ENCODE measurements around the gene TRMT10B. TPM values are rescaled to one million over a fixed set of nuclear protein-coding genes. Genes with fewer than 3 reads are reported as not detected.

TRMT10B gene
- total RNA-seq, 1 donor from 2014 or later, result 4.2 TPM

- H3K4me2 ChIP-seq (ENCODE audit: low read length), result no peak overlapping the region
- H3K27ac ChIP-seq (ENCODE audit: low read depth, low read length), result no peak overlapping the region
- no peak overlapping the region for H3K9ac ChIP-seq (ENCODE audit: low read length)
- no peak overlapping the region for H3K4me3 Mint-ChIP-seq (ENCODE audit: unreplicated experiment)
- no peak overlapping the region for H2AFZ ChIP-seq (ENCODE audit: low read depth, low read length)
- DNase-seq (ENCODE audit: low read depth) (no peak), FAIRE-seq (no peak)
- no peaks in the 10 kb centered on the region for H3K9me3 ChIP-seq (ENCODE audit: insufficient read depth, low read depth, low read length)
- peaks cover 41% of the 10 kb centered on the region for H3K27me3 Mint-ChIP-seq (ENCODE audit: low read depth, unreplicated experiment)
- H3K36me3 ChIP-seq (ENCODE audit: insufficient read depth, low read length), result no peaks in the 10 kb centered on the region
- no peaks in the 10 kb centered on the region for H4K20me1 ChIP-seq (ENCODE audit: insufficient read depth, low read length)
- H3K4me1 ChIP-seq (ENCODE audit: insufficient read depth, low read length), result no peaks in the 10 kb centered on the region
- TF ChIP-seq CTCF (IDR thresholded peaks at IDR 0.05; ENCODE audit: insufficient read depth, low read depth, low read length) (no peak), EZH2 (IDR thresholded peaks at IDR 0.05; ENCODE audit: insufficient read depth, low read length) (no peak)
- peaks cover 2% of the 10 kb centered on the region for H3K9me3 Mint-ChIP-seq (ENCODE audit: unreplicated experiment)
- no peak overlapping the region for H3K4me3 ChIP-seq (ENCODE audit: insufficient read depth, low read depth, low read length)
- peaks cover 43% of the 10 kb centered on the region for H3K27me3 ChIP-seq (ENCODE audit: insufficient read depth, low read length)
- no peaks in the 10 kb centered on the region for H3K36me3 Mint-ChIP-seq (ENCODE audit: low read depth, unreplicated experiment)
- H3K27ac Mint-ChIP-seq (ENCODE audit: unreplicated experiment), result no peak overlapping the region
- H3K79me2 ChIP-seq (ENCODE audit: insufficient read depth, low read length), result no peaks in the 10 kb centered on the region
- H3K4me1 Mint-ChIP-seq (ENCODE audit: low read depth, unreplicated experiment), result peaks cover 15% of the 10 kb centered on the region
These were observed 21.4 kb upstream of the TRMT10B start for GRCh38 chr9:37732086-37732741.

GRCh38 chr9:37732952-37733351 lies 20.7 kb upstream of the TRMT10B start:
- no peak for DNase-seq (ENCODE audit: low read depth)
- H3K9me3 ChIP-seq (ENCODE audit: insufficient read depth, low read depth, low read length), result no peaks in the 10 kb centered on the region
- Mint-ChIP-seq H3K27ac (ENCODE audit: unreplicated experiment) (no peak overlapping the region), H3K36me3 (ENCODE audit: low read depth, unreplicated experiment) (no peaks in the 10 kb centered on the region), H3K4me1 (ENCODE audit: low read depth, unreplicated experiment) (peaks cover 15% of the 10 kb centered on the region), H3K27me3 (ENCODE audit: low read depth, unreplicated experiment) (peaks cover 39% of the 10 kb centered on the region), H3K9me3 (ENCODE audit: unreplicated experiment) (peaks cover 2% of the 10 kb centered on the region), H3K4me3 (ENCODE audit: unreplicated experiment) (no peak overlapping the region)
- H3K27me3 ChIP-seq (ENCODE audit: insufficient read depth, low read length), result peaks cover 44% of the 10 kb centered on the region
- H3K36me3 ChIP-seq (ENCODE audit: insufficient read depth, low read length), result no peaks in the 10 kb centered on the region
- H3K79me2 ChIP-seq (ENCODE audit: insufficient read depth, low read length), result no peaks in the 10 kb centered on the region
- no peak overlapping the region for H3K4me3 ChIP-seq (ENCODE audit: insufficient read depth, low read depth, low read length)
- no peak for FAIRE-seq
- H3K9ac ChIP-seq (ENCODE audit: low read length), result no peak overlapping the region
- no peak overlapping the region for H3K4me2 ChIP-seq (ENCODE audit: low read length)
- H3K27ac ChIP-seq (ENCODE audit: low read depth, low read length), result no peak overlapping the region
- no peaks in the 10 kb centered on the region for H4K20me1 ChIP-seq (ENCODE audit: insufficient read depth, low read length)
- no peaks in the 10 kb centered on the region for H3K4me1 ChIP-seq (ENCODE audit: insufficient read depth, low read length)
- no peak overlapping the region for H2AFZ ChIP-seq (ENCODE audit: low read depth, low read length)
- TF ChIP-seq EZH2 (IDR thresholded peaks at IDR 0.05; ENCODE audit: insufficient read depth, low read length), result no peak
- TF ChIP-seq CTCF (IDR thresholded peaks at IDR 0.05; ENCODE audit: insufficient read depth, low read depth, low read length), result no peak

- no peaks in the 10 kb centered on the region for H3K4me1 Mint-ChIP-seq (ENCODE audit: low read depth, unreplicated experiment)
- H3K27me3 ChIP-seq (ENCODE audit: insufficient read depth, low read length), result peaks cover 27% of the 10 kb centered on the region
- H3K4me3 Mint-ChIP-seq (ENCODE audit: unreplicated experiment), result no peak overlapping the region
- no peak overlapping the region for H2AFZ ChIP-seq (ENCODE audit: low read depth, low read length)
- no peaks in the 10 kb centered on the region for H3K36me3 Mint-ChIP-seq (ENCODE audit: low read depth, unreplicated experiment)
- TF ChIP-seq EZH2 (IDR thresholded peaks at IDR 0.05; ENCODE audit: insufficient read depth, low read length), result no peak
- TF ChIP-seq CTCF (IDR thresholded peaks at IDR 0.05; ENCODE audit: insufficient read depth, low read depth, low read length), result no peak
- H3K27ac Mint-ChIP-seq (ENCODE audit: unreplicated experiment), result no peak overlapping the region
- no peak overlapping the region for H3K9ac ChIP-seq (ENCODE audit: low read length)
- DNase-seq (ENCODE audit: low read depth), result no peak
- no peak overlapping the region for H3K4me2 ChIP-seq (ENCODE audit: low read length)
- H3K79me2 ChIP-seq (ENCODE audit: insufficient read depth, low read length), result no peaks in the 10 kb centered on the region
- H3K4me1 ChIP-seq (ENCODE audit: insufficient read depth, low read length), result no peaks in the 10 kb centered on the region
- H3K27ac ChIP-seq (ENCODE audit: low read depth, low read length), result no peak overlapping the region
- H4K20me1 ChIP-seq (ENCODE audit: insufficient read depth, low read length), result no peaks in the 10 kb centered on the region
- H3K36me3 ChIP-seq (ENCODE audit: insufficient read depth, low read length), result no peaks in the 10 kb centered on the region
- H3K9me3 Mint-ChIP-seq (ENCODE audit: unreplicated experiment), result no peaks in the 10 kb centered on the region
- peaks cover 39% of the 10 kb centered on the region for H3K27me3 Mint-ChIP-seq (ENCODE audit: low read depth, unreplicated experiment)
- no peak for FAIRE-seq
- H3K4me3 ChIP-seq (ENCODE audit: insufficient read depth, low read depth, low read length), result no peak overlapping the region
- no peaks in the 10 kb centered on the region for H3K9me3 ChIP-seq (ENCODE audit: insufficient read depth, low read depth, low read length)
These were observed 14.4 kb upstream of the TRMT10B start for GRCh38 chr9:37739222-37739621.
